ENCODE results near the gene MYCN.

DNA sequence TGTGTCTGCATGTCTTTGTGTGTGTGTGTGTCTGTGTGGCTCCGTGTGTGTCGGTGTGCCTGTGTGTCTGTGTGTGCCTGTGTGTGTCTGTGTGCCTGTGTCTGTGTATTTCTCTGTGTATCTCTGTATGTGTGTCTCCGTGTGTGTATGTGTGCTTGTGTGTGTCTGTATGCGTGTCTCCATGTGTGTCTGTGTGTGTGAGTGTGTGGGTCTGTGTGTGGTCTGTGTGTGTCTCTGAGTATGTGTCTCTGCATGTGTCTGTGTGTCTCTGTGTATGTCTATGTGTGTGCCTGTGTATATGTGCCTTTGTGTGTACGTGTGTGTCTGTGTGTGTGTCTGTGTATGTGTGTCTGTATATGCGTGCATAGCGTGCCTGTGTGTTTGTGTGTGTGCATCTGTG is 45.2 kb downstream of the MYCN start:
- no peak for TF ChIP-seq POLR2A (IDR thresholded peaks at IDR 0.05; ENCODE audit: low read depth, low read length)
- TF ChIP-seq, protein P1, sequence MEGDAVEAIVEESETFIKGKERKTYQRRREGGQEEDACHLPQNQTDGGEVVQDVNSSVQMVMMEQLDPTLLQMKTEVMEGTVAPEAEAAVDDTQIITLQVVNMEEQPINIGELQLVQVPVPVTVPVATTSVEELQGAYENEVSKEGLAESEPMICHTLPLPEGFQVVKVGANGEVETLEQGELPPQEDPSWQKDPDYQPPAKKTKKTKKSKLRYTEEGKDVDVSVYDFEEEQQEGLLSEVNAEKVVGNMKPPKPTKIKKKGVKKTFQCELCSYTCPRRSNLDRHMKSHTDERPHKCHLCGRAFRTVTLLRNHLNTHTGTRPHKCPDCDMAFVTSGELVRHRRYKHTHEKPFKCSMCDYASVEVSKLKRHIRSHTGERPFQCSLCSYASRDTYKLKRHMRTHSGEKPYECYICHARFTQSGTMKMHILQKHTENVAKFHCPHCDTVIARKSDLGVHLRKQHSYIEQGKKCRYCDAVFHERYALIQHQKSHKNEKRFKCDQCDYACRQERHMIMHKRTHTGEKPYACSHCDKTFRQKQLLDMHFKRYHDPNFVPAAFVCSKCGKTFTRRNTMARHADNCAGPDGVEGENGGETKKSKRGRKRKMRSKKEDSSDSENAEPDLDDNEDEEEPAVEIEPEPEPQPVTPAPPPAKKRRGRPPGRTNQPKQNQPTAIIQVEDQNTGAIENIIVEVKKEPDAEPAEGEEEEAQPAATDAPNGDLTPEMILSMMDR (IDR thresholded peaks at IDR 0.05; ENCODE audit: extremely low read depth in 1 of 2, insufficient read depth in 1 of 2, low read depth in 1 of 2, low read length in 2 of 2) = no peak
- TF ChIP-seq POLR2AphosphoS5 (IDR thresholded peaks at IDR 0.05; ENCODE audit: insufficient read depth, low read depth, low read length) = no peak
- no peak for TF ChIP-seq MYC (IDR thresholded peaks at IDR 0.05; ENCODE audit: low read depth, low read length)
- TF ChIP-seq EZH2 (IDR thresholded peaks at IDR 0.05; ENCODE audit: borderline replicate concordance, low read depth, low read length, severe bottlenecking) = no peak
- TF ChIP-seq JUN (IDR thresholded peaks at IDR 0.05; ENCODE audit: borderline replicate concordance, insufficient read depth, insufficient read length, low read depth) = no peak
- TF ChIP-seq, protein P2, sequence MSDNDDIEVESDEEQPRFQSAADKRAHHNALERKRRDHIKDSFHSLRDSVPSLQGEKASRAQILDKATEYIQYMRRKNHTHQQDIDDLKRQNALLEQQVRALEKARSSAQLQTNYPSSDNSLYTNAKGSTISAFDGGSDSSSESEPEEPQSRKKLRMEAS (IDR thresholded peaks at IDR 0.05; ENCODE audit: insufficient read depth, insufficient read length) = no peak

Data from endothelial cell of umbilical vein (primary cell).